Activated T-cell treated with anti-CD3 and anti-CD28 coated beads, Interleukin-2, amount 50 U/mL, for 48 hours (primary cell): Measurements from ENCODE around the gene BTNL8.
"Not testable (repeated sequence)": the region's sequence is repeated elsewhere in the genome, so short reads cannot be mapped to it uniquely, and the experiment has no call there.

Experiments used
- DNase-seq, 2 experiments: peaks; one replicate each; pipeline ENCODE4 v3.0.0-alpha.2; 2020

The BTNL8 gene

GRCh38 chr5:180885845-180886529 is 13.0 kb upstream of the BTNL8 start:
- not testable (repeated sequence) for DNase-seq

- DNase-seq, result no peak
Observed at GRCh38 chr5:180889381-180889780, 9.6 kb upstream of the BTNL8 start.

GRCh38 chr5:180895330-180895729 is 3.6 kb upstream of the BTNL8 start:
- not testable (repeated sequence) for DNase-seq

- no peak for DNase-seq
Observed at GRCh38 chr5:180900178-180900577, 1.2 kb downstream of the BTNL8 start.

- DNase-seq, result no peak
Observed at GRCh38 chr5:180901319-180902009, 2.5 kb downstream of the BTNL8 start.

GRCh38 chr5:180908400-180908799 is 9.4 kb downstream of the BTNL8 start:
- DNase-seq, result no peak

- DNase-seq, result no peak
Observed at GRCh38 chr5:180908998-180909731, 10.2 kb downstream of the BTNL8 start.

- no peak for DNase-seq
Observed at GRCh38 chr5:180909782-180910181, 10.8 kb downstream of the BTNL8 start.

GRCh38 chr5:180910182-180910581 is 11.2 kb downstream of the BTNL8 start:
- no peak for DNase-seq

- DNase-seq, result no peak
Observed at GRCh38 chr5:180910735-180911134, 11.8 kb downstream of the BTNL8 start.

- DNase-seq, result no peak
Observed at GRCh38 chr5:180914646-180915045, 15.7 kb downstream of the BTNL8 start.

GRCh38 chr5:180915924-180916323 is 17.0 kb downstream of the BTNL8 start:
- no peak for DNase-seq

GRCh38 chr5:180918380-180918779 is 19.4 kb downstream of the BTNL8 start:
- DNase-seq, result no peak

GRCh38 chr5:180920710-180921109 is 21.8 kb downstream of the BTNL8 start:
- DNase-seq, result no peak

- no peak for DNase-seq
Observed at GRCh38 chr5:180922932-180923331, 24.0 kb downstream of the BTNL8 start.

GRCh38 chr5:180932660-180933059 is 33.7 kb downstream of the BTNL8 start:
- no peak for DNase-seq

- DNase-seq, result no peak
Observed at GRCh38 chr5:180935203-180935602, 36.2 kb downstream of the BTNL8 start.

- no peak for DNase-seq
Observed at GRCh38 chr5:180938294-180938693, 39.3 kb downstream of the BTNL8 start.

GRCh38 chr5:180950291-180950949 is 51.5 kb downstream of the BTNL8 start:
- no peak for DNase-seq

- no peak for DNase-seq
Observed at GRCh38 chr5:180959661-180960060, 60.7 kb downstream of the BTNL8 start.

- DNase-seq, result no peak
Observed at GRCh38 chr5:180960209-180960608, 61.2 kb downstream of the BTNL8 start.

- DNase-seq, result no peak
Observed at GRCh38 chr5:180969406-180969805, 70.4 kb downstream of the BTNL8 start.

- no peak for DNase-seq
Observed at GRCh38 chr5:180970336-180970735, 71.4 kb downstream of the BTNL8 start.
